Bronchial epithelial cell (primary cell): Measurements from ENCODE around the gene SSUH2. TPM values are rescaled to one million over a fixed set of nuclear protein-coding genes. Genes with fewer than 3 reads are reported as not detected.

Source experiments
- DNase-seq: peaks from one replicate; pipeline ENCODE4 v3.0.0-alpha.2; 2010; ENCODE audit warnings: low read depth
- FAIRE-seq: peaks from 2 replicates; lab custom pipeline; 2011; peaks lifted over from hg19 to GRCh38; lab: Jason Lieb, UNC
- H3K27me3 ChIP-seq: 2 replicates; pipeline ENCODE4 v1.5.1; 2011; ENCODE audit warnings: low read length; ENCODE audit not compliant: control insufficient read depth, insufficient read depth
- H3K36me3 ChIP-seq: 2 replicates; pipeline ENCODE4 v1.5.1; 2011; ENCODE audit warnings: low read length; ENCODE audit not compliant: control insufficient read depth, insufficient read depth
- H3K4me3 ChIP-seq: 2 replicates; pipeline ENCODE4 v1.5.1; 2011; ENCODE audit warnings: mild to moderate bottlenecking, low read depth, low read length, control low read depth
- CTCF ChIP-seq: IDR thresholded peaks from 2 replicates; pipeline ENCODE4 v1.5.1; 2011; ENCODE audit warnings: mild to moderate bottlenecking, moderate library complexity, low read length, control low read depth, inconsistent platforms; ENCODE audit not compliant: insufficient read depth, severe bottlenecking
- total RNA-seq: library from RNA; depleted of rRNA; stranded (reverse); fragments of >200 nt; gene quantifications from 2 replicates; pipeline ENCODE4 v1.2.1, GENCODE V29; 2014

SSUH2 gene
- total RNA-seq, 1 donor from 2014 or later: 0.26 TPM

GRCh38 chr3:8622873-8623691 lies 21.5 kb downstream of the SSUH2 start:
- no peak overlapping the region for H3K4me3 ChIP-seq
- peak; percentile 41 for DNase-seq
- no peak for FAIRE-seq
- peak; percentile 91 for TF ChIP-seq CTCF
- no peaks in the 10 kb centered on the region for H3K27me3 ChIP-seq
- no peaks in the 10 kb centered on the region for H3K36me3 ChIP-seq

GRCh38 chr3:8621872-8622271 lies 22.7 kb downstream of the SSUH2 start:
- TF ChIP-seq CTCF: no peak
- no peak for DNase-seq

GRCh38 chr3:8621141-8621540 lies 23.5 kb downstream of the SSUH2 start:
- H3K4me3 ChIP-seq: no peak overlapping the region
- H3K36me3 ChIP-seq: no peaks in the 10 kb centered on the region
- no peaks in the 10 kb centered on the region for H3K27me3 ChIP-seq
- TF ChIP-seq CTCF: no peak
- FAIRE-seq: no peak
- DNase-seq: no peak

More at GRCh38 chr3:8621872-8622271, 22.7 kb downstream of the SSUH2 start:
- no peak for FAIRE-seq
- Histone ChIP-seq H3K36me3 (no peaks in the 10 kb centered on the region), H3K27me3 (no peaks in the 10 kb centered on the region), H3K4me3 (no peak overlapping the region)

GRCh38 chr3:8619548-8619947 lies 25.1 kb downstream of the SSUH2 start:
- Histone ChIP-seq H3K4me3 (no peak overlapping the region), H3K36me3 (no peaks in the 10 kb centered on the region), H3K27me3 (no peaks in the 10 kb centered on the region)
- no peak for TF ChIP-seq CTCF
- DNase-seq (peak; percentile 90), FAIRE-seq (peak; percentile 80)

- DNase-seq (no peak), FAIRE-seq (no peak)
- no peak for TF ChIP-seq CTCF
- Histone ChIP-seq H3K36me3 (no peaks in the 10 kb centered on the region), H3K27me3 (no peaks in the 10 kb centered on the region), H3K4me3 (no peak overlapping the region)
Observed at GRCh38 chr3:8618950-8619349, 25.6 kb downstream of the SSUH2 start.
